ENCODE data around the gene SLC12A3.

GRCh38 chr16:56817056-56817455 is 48.0 kb upstream of the SLC12A3 start:
- TF ChIP-seq ZNF274 (IDR thresholded peaks at IDR 0.05; ENCODE audit: low read depth, low read length) (no peak), YY1 (IDR thresholded peaks at IDR 0.05; ENCODE audit: insufficient read depth, insufficient read length) (no peak)
